K562 (cell line): ENCODE measurements around the gene HGS. TPM values are rescaled to one million over a fixed set of nuclear protein-coding genes. Genes with fewer than 3 reads are reported as not detected.
A peak's percentile ranks its signal among the peaks of the same experiment; 100 is the strongest.

Experiments used
- ADNP ChIP-seq: fragments of 200-800 bp; sonication (Bioruptor generic); IDR thresholded peaks from 2 replicates; pipeline ENCODE4 v1.6.1; 2016; ENCODE audit warnings: missing genetic modification characterization, missing compliant biosample characterization
- ATF1 ChIP-seq, 2 experiments: fragments of 450-650 bp in 1 of 2; IDR thresholded peaks; 2 replicates each; pipeline ENCODE4 v1.6.1; 2016; ENCODE audit warnings: missing compliant biosample characterization in 1 of 2, missing genetic modification characterization in 1 of 2
- CBFA2T2 ChIP-seq: fragments of 450-650 bp; conservative IDR thresholded peaks from 2 replicates; pipeline ENCODE4 v1.6.1; 2017; ENCODE audit warnings: mild to moderate bottlenecking
- CCAR2 ChIP-seq: fragments of 200-400 bp; formaldehyde crosslinking; IDR thresholded peaks from 2 replicates; pipeline ENCODE4 v1.6.1; 2017; ENCODE audit warnings: mild to moderate bottlenecking, low read depth, low read length
- CREB1 ChIP-seq, 2 experiments: sonication (generic) in 1 of 2; formaldehyde crosslinking in 1 of 2; IDR thresholded peaks; 2 replicates each; pipeline versions ENCODE4 v1.6.1 to v1.8.0; 2012 to 2022; ENCODE audit warnings: inconsistent platforms in 1 of 2, mild to moderate bottlenecking in 1 of 2, missing genetic modification reagents in 1 of 2, moderate library complexity in 1 of 2
- CREBBP ChIP-seq: IDR thresholded peaks from one replicate; pipeline ENCODE4 v1.6.1; 2012; ENCODE audit warnings: low read depth, mild to moderate bottlenecking, control low read depth, inconsistent platforms, low read length
- CREM ChIP-seq: IDR thresholded peaks from 2 replicates; pipeline ENCODE4 v1.6.1; 2014; ENCODE audit warnings: antibody characterized with exemption, low read depth
- DMBX1 ChIP-seq: fragments of 250-450 bp; sonication (Bioruptor Pico); IDR thresholded peaks from 2 replicates; pipeline ENCODE4 v1.8.0; 2022; ENCODE audit warnings: inconsistent platforms, mild to moderate bottlenecking, moderate library complexity, borderline replicate concordance
- EP400 ChIP-seq: fragments of 450-650 bp; IDR thresholded peaks from 2 replicates; pipeline ENCODE4 v1.6.1; 2017; ENCODE audit warnings: antibody characterized with exemption, mild to moderate bottlenecking, moderate library complexity
- GATA2 ChIP-seq: sonication (generic); formaldehyde crosslinking; IDR thresholded peaks from 2 replicates; pipeline ENCODE4 v1.4.0; 2020; ENCODE audit warnings: mild to moderate bottlenecking, missing genetic modification reagents
- GTF3C2 ChIP-seq: IDR thresholded peaks from 3 replicates; pipeline ENCODE4 v1.6.1; 2011; ENCODE audit warnings: borderline replicate concordance, mild to moderate bottlenecking, moderate library complexity; ENCODE audit not compliant: insufficient read length; ENCODE audit errors: extremely low read depth
- LARP7 ChIP-seq: fragments of 450-650 bp; IDR thresholded peaks from 2 replicates; pipeline ENCODE4 v1.6.1; 2016
- LCOR ChIP-seq: sonication (generic); formaldehyde crosslinking; IDR thresholded peaks from 2 replicates; pipeline ENCODE4 v1.8.0; 2022; ENCODE audit warnings: mild to moderate bottlenecking, missing genetic modification reagents
- MCM7 ChIP-seq, 2 experiments: fragments of 450-650 bp; IDR thresholded peaks; 2 replicates each; pipeline ENCODE4 v1.6.1; 2016 to 2018
- NCOA6 ChIP-seq: fragments of 450-650 bp; IDR thresholded peaks from 2 replicates; pipeline ENCODE4 v1.6.1; 2017; ENCODE audit warnings: mild to moderate bottlenecking
- NFIX ChIP-seq: fragments of 250-450 bp; sonication (Bioruptor Pico); IDR thresholded peaks from 2 replicates; pipeline ENCODE4 v1.4.0; 2020; ENCODE audit warnings: low read depth, mild to moderate bottlenecking, moderate library complexity
- PTTG1 ChIP-seq: fragments of 450-650 bp; IDR thresholded peaks from 2 replicates; pipeline ENCODE4 v1.6.1; 2016; ENCODE audit warnings: low read depth, mild to moderate bottlenecking, missing genetic modification characterization, missing compliant biosample characterization
- RFX5 ChIP-seq: IDR thresholded peaks from 2 replicates; pipeline ENCODE4 v1.6.1; 2011; ENCODE audit warnings: low read depth, mild to moderate bottlenecking, improper control_type of control experiment, low read length
- RNF2 ChIP-seq: sonication (generic); IDR thresholded peaks from 2 replicates; pipeline ENCODE4 v1.6.1; 2016
- RUNX1 ChIP-seq: sonication (generic); IDR thresholded peaks from 2 replicates; pipeline ENCODE4 v1.6.1; 2016; ENCODE audit warnings: antibody characterized with exemption, low read depth
- SIX5 ChIP-seq, 2 experiments: IDR thresholded peaks; 2 replicates each; pipeline ENCODE4 v1.6.1; 2011; ENCODE audit warnings: low read length in 2 of 2, borderline replicate concordance in 1 of 2, low read depth in 1 of 2, mild to moderate bottlenecking in 1 of 2, moderate library complexity in 1 of 2; ENCODE audit not compliant: insufficient read depth in 1 of 2
- SOX6 ChIP-seq: fragments of 450-650 bp; IDR thresholded peaks from 2 replicates; pipeline ENCODE4 v1.6.1; 2014; ENCODE audit warnings: mild to moderate bottlenecking
- WHSC1 ChIP-seq: IDR thresholded peaks from one replicate; pipeline ENCODE4 v1.6.1; 2012; ENCODE audit warnings: low read length, control low read depth, inconsistent platforms
- ZNF12 ChIP-seq: sonication (generic); formaldehyde crosslinking; IDR thresholded peaks from 2 replicates; pipeline ENCODE4 v1.4.0; 2020; ENCODE audit warnings: mild to moderate bottlenecking, missing genetic modification reagents
- ZNF639 ChIP-seq, 2 experiments: fragments of 200-800 bp in 1 of 2; sonication (Bioruptor generic) in 1 of 2; sonication (generic) in 1 of 2; formaldehyde crosslinking in 1 of 2; IDR thresholded peaks in 1 of 2; conservative IDR thresholded peaks in 1 of 2; 2 replicates each; pipeline versions ENCODE4 v1.5.0 to v1.6.1; 2016 to 2020; ENCODE audit warnings: missing compliant biosample characterization in 1 of 2, missing genetic modification characterization in 1 of 2, missing genetic modification reagents in 1 of 2
- ZNF696 ChIP-seq: fragments of 250-450 bp; sonication (Bioruptor Pico); conservative IDR thresholded peaks from 2 replicates; pipeline ENCODE4 v1.4.0; 2020; ENCODE audit warnings: mild to moderate bottlenecking, moderate library complexity
- polyA plus RNA-seq, 8 experiments: library from polyadenylated mRNA; depleted of rRNA in 4 of 8; stranded (reverse) in 5 of 8; unstranded in 3 of 8; fragments of >200 nt; fragmentation: Nextera tagmentation in 2 of 8; fragmentation: Illumina TruSeq in 1 of 8; extraction: Ambion mirVana in 2 of 8; extraction: Trizol in 1 of 8; gene quantifications; 2 replicates each; pipeline versions ENCODE4 v1.2.1 to v1.2.3, GENCODE V29; 2011 to 2014; ENCODE audit warnings: inconsistent platforms in 1 of 8, missing spikeins in 1 of 8
- total RNA-seq, 7 experiments: library from RNA; depleted of rRNA in 6 of 7; stranded (reverse); fragments of >200 nt in 6 of 7; fragmentation: Illumina TruSeq in 2 of 7; extraction: Trizol in 2 of 7; gene quantifications; 2 replicates each; pipeline versions ENCODE4 v1.2.1 to v1.2.3, GENCODE V29; 2011 to 2021; ENCODE audit warnings: low replicate concordance in 1 of 7

The HGS gene
- total and polyA plus RNA-seq, 9 of the 15 experiments (the other 6 are each of a cell fraction or from before 2014, with no cell fraction given): 3.9 to 176 (median 77.1) TPM

- TF ChIP-seq WHSC1 (no peak), EP400 (peak; percentile 82), NCOA6 (no peak; the same call in 1 of the 2 replicates), CCAR2 (no peak), ADNP (tag) (no peak), LARP7 (no peak), PTTG1 (tag) (no peak), SOX6 (peak; percentile 74; the same call in 1 of the 2 replicates), RNF2 (peak; percentile 42; the same call in 1 of the 2 replicates), MCM7 (IDR thresholded peaks at IDR 0.05) (no peak), ZNF696 (no peak), SIX5 (IDR thresholded peaks at IDR 0.05; ENCODE audit: borderline replicate concordance in 1 of 2, insufficient read depth in 1 of 2, low read depth in 1 of 2, low read length in 2 of 2) (no peak), ZNF639 (CRISPR knock-in tag; conservative IDR thresholded peaks at IDR 0.05 in 1 of 2, IDR thresholded peaks at IDR 0.05 in 1 of 2) (peak in 1 of 2 experiments; percentile 74; a peak in 1 of 4 replicates), ATF1 (CRISPR knock-in tag; IDR thresholded peaks at IDR 0.05) (no peak; the same call in 1 of the 2 replicates), ATF1 (tag; IDR thresholded peaks at IDR 0.05) (peak; percentile 91), NFIX (CRISPR knock-in tag) (no peak), RUNX1 (no peak), GTF3C2 (no peak), ZNF12 (CRISPR knock-in tag) (no peak), CBFA2T2 (no peak), LCOR (CRISPR knock-in tag) (no peak), CREM (peak; percentile 76), DMBX1 (CRISPR knock-in tag) (no peak), CREBBP (no peak), CREB1 (IDR thresholded peaks at IDR 0.05) (peak; percentile 63), CREB1 (CRISPR knock-in tag; IDR thresholded peaks at IDR 0.05) (peak; percentile 81), RFX5 (no peak), GATA2 (no peak)
Observed at GRCh38 chr17:81683584-81684441, at the start of gene HGS, which contains the start of gene ARL16 (continued).
